Breast epithelium (tissue), 4 donors: ENCODE results near the gene PDZRN3. TPM values are rescaled to one million over a fixed set of nuclear protein-coding genes. Genes with fewer than 3 reads are reported as not detected.

ENCODE experiments used
- DNase-seq, 2 donors: peaks; one replicate each; pipeline ENCODE4 v3.0.0-alpha.2; 2019; ENCODE audit warnings: low spot score in 2 of 2
- H3K27ac ChIP-seq, 2 donors: fragments of 200-600 bp; sonication (generic) in 1 of 2; one replicate each; pipeline ENCODE4 v1.5.1; 2016 to 2019; ENCODE audit warnings: mild to moderate bottlenecking in 1 of 2
- H3K27me3 ChIP-seq, 2 donors: fragments of 200-600 bp; sonication (generic) in 1 of 2; one replicate each; pipeline versions ENCODE4 v1.5.1 to v1.6.0; 2017 to 2019; ENCODE audit warnings: control low read depth in 1 of 2, mild to moderate bottlenecking in 1 of 2
- H3K36me3 ChIP-seq: fragments of 200-600 bp; one replicate; pipeline ENCODE4 v1.5.1; 2019
- H3K4me1 ChIP-seq, 2 donors: fragments of 200-600 bp; sonication (generic); one replicate each; pipeline ENCODE4 v1.5.1; 2016 to 2019; ENCODE audit warnings: control low read depth in 1 of 2
- H3K4me3 ChIP-seq, 3 donors: fragments of 200-600 bp; sonication (generic); 1 replicate in 2 of 3; 2 replicates in 1 of 3; pipeline ENCODE4 v1.5.1; 2016 to 2019; ENCODE audit warnings: mild to moderate bottlenecking in 3 of 3, moderate library complexity in 2 of 3
- H3K9me3 ChIP-seq, 2 donors: fragments of 200-600 bp; sonication (generic) in 1 of 2; one replicate each; pipeline ENCODE4 v1.5.1; 2016 to 2019; ENCODE audit warnings: control low read depth in 1 of 2
- POLR2A ChIP-seq: fragments of 450-650 bp; IDR thresholded peaks from one replicate; pipeline ENCODE4 v1.6.1; 2016; ENCODE audit warnings: antibody characterized with exemption, mild to moderate bottlenecking, moderate library complexity
- POLR2AphosphoS5 ChIP-seq, 3 donors: sonication (generic); formaldehyde crosslinking; IDR thresholded peaks; one replicate each; pipeline ENCODE4 v1.6.1; 2017; ENCODE audit warnings: antibody characterized with exemption in 3 of 3
- intact Hi-C: fragments of 100-400 bp; cut with DNase I; formaldehyde crosslinking; loops from one replicate; pipeline ENCODE4 v1.15.1; 2023; ENCODE audit warnings: low total_unique reads
- total RNA-seq, 3 donors: library from RNA; depleted of rRNA; stranded (reverse); fragments of >200 nt; gene quantifications; one replicate each; pipeline ENCODE4 v1.1.0, GENCODE V29; 2016
- TF ChIP-seq, protein P1 (sequence below), 3 donors: fragments of 450-650 bp; IDR thresholded peaks; one replicate each; pipeline ENCODE4 v1.5.1; 2016 to 2017; ENCODE audit warnings: antibody characterized with exemption in 3 of 3, mild to moderate bottlenecking in 3 of 3, moderate library complexity in 3 of 3

The PDZRN3 gene
- total RNA-seq, 3 donors from 2014 or later = 36.0 to 79.6 (median 37.6) TPM

GRCh38 chr3:73484656-73485248 is 140.0 kb downstream of the PDZRN3 start:
- Histone ChIP-seq H3K4me3 (no peak overlapping the region), H3K9me3 (no peaks in the 10 kb centered on the region), H3K27ac (no peak overlapping the region), H3K4me1 (no peaks in the 10 kb centered on the region), H3K36me3 (no peaks in the 10 kb centered on the region), H3K27me3 (no peaks in the 10 kb centered on the region)
- intact Hi-C loops = no loop called here
- TF ChIP-seq POLR2AphosphoS5 (IDR thresholded peaks at IDR 0.05) = no peak
- TF ChIP-seq, protein P1, sequence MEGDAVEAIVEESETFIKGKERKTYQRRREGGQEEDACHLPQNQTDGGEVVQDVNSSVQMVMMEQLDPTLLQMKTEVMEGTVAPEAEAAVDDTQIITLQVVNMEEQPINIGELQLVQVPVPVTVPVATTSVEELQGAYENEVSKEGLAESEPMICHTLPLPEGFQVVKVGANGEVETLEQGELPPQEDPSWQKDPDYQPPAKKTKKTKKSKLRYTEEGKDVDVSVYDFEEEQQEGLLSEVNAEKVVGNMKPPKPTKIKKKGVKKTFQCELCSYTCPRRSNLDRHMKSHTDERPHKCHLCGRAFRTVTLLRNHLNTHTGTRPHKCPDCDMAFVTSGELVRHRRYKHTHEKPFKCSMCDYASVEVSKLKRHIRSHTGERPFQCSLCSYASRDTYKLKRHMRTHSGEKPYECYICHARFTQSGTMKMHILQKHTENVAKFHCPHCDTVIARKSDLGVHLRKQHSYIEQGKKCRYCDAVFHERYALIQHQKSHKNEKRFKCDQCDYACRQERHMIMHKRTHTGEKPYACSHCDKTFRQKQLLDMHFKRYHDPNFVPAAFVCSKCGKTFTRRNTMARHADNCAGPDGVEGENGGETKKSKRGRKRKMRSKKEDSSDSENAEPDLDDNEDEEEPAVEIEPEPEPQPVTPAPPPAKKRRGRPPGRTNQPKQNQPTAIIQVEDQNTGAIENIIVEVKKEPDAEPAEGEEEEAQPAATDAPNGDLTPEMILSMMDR (IDR thresholded peaks at IDR 0.05) = no peak
- no peak for TF ChIP-seq POLR2A
- DNase-seq = no peak

DNA sequence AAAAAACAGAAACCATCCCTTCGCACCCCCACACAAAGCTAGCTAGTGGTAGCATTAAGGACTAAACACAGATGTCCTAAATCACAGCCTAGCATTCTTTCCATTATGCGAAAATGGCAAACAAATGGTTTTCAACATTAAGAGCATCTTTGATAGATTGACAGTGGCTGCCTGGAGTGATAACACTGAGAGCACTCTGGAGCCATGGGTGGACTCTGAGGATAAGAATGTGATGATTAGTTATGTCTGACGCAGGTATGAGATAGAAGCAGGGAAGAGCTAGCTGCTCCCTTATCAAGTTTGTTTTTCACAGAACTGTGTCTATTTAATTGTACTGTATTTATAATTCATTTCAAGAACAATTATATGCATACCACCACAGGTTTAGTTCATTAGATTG is 142.9 kb downstream of the PDZRN3 start:
- Histone ChIP-seq H3K4me1 (no peaks in the 10 kb centered on the region), H3K27me3 (no peaks in the 10 kb centered on the region), H3K9me3 (no peaks in the 10 kb centered on the region), H3K36me3 (no peaks in the 10 kb centered on the region), H3K27ac (no peak overlapping the region), H3K4me3 (no peak overlapping the region)
- TF ChIP-seq POLR2AphosphoS5 (IDR thresholded peaks at IDR 0.05) (no peak), POLR2A (no peak)
- TF ChIP-seq, protein P1 (IDR thresholded peaks at IDR 0.05) = no peak
- no peak for DNase-seq
- intact Hi-C loops = no loop called here

DNA sequence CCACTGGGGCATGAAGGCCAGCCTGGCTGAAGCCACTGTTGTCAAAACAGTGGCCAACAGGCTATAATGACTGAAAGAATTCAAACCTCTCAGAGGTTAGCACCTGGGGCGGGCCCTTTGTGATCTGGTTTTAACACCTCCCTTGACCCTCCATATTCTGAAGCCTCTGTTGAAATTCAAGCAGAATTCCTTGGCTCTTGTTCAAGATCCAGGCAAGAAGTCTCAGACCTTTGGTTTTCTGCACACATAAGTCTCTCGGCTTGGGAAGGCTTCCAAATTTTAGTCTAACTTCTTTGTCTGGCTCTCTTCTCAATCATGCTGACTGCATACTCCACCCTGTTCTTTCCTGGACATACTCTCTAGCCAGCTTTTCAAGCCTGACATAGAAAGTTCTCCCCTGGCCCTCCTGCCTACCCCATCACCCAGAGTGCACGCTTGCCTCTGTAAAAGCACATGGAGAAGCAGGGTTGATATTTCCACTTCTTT is 144.5 kb downstream of the PDZRN3 start:
- intact Hi-C loops = no loop called here
- no peak for DNase-seq
- TF ChIP-seq, protein P1 (IDR thresholded peaks at IDR 0.05) = no peak
- TF ChIP-seq POLR2AphosphoS5 (IDR thresholded peaks at IDR 0.05) (no peak), POLR2A (no peak)
- H3K27me3 ChIP-seq = no peaks in the 10 kb centered on the region
- no peaks in the 10 kb centered on the region for H3K4me1 ChIP-seq
- no peak overlapping the region for H3K27ac ChIP-seq
- H3K9me3 ChIP-seq = no peaks in the 10 kb centered on the region
- no peaks in the 10 kb centered on the region for H3K36me3 ChIP-seq
- no peak overlapping the region for H3K4me3 ChIP-seq

- intact Hi-C loops = no loop called here
- no peaks in the 10 kb centered on the region for H3K4me1 ChIP-seq
- TF ChIP-seq, protein P1 (IDR thresholded peaks at IDR 0.05) = no peak
- TF ChIP-seq POLR2A = no peak
- TF ChIP-seq POLR2AphosphoS5 (IDR thresholded peaks at IDR 0.05) = no peak
These were observed 145.4 kb downstream of the PDZRN3 start for GRCh38 chr3:73479325-73479724.

DNA sequence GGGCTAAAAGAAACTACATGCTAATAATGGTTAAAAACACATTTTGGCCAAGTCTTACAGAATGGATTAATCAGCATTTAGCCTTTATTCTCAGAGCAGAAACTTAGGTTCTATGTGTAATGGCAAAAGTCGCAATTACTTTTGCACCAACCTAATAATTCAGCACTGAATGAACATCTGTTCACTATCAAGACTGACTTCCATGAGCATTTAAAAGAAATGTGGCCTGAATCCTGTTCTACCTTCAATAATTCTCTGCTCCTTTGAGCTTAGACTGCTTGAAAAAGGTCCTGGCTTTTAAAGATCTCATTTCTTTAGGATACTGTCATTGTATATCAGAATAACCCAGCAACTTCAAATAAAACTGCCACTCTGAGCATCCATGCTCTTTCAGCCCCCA is 145.9 kb downstream of the PDZRN3 start:
- H3K4me3 ChIP-seq = no peak overlapping the region
- TF ChIP-seq, protein P1 (IDR thresholded peaks at IDR 0.05) = no peak
- TF ChIP-seq POLR2A = no peak
- TF ChIP-seq POLR2AphosphoS5 (IDR thresholded peaks at IDR 0.05) = no peak
- DNase-seq = no peak
- H3K4me1 ChIP-seq = no peaks in the 10 kb centered on the region
- no peak overlapping the region for H3K27ac ChIP-seq
- H3K9me3 ChIP-seq = no peaks in the 10 kb centered on the region
- no peaks in the 10 kb centered on the region for H3K36me3 ChIP-seq
- intact Hi-C loops = no loop called here
- H3K27me3 ChIP-seq = no peaks in the 10 kb centered on the region

More at GRCh38 chr3:73479325-73479724, 145.4 kb downstream of the PDZRN3 start:
- no peak overlapping the region for H3K4me3 ChIP-seq
- H3K9me3 ChIP-seq = no peaks in the 10 kb centered on the region
- H3K27ac ChIP-seq = no peak overlapping the region
- DNase-seq = no peak
- H3K27me3 ChIP-seq = no peaks in the 10 kb centered on the region
- H3K36me3 ChIP-seq = no peaks in the 10 kb centered on the region
